ENCODE results near the gene PPEF2.

Gene PPEF2

DNA sequence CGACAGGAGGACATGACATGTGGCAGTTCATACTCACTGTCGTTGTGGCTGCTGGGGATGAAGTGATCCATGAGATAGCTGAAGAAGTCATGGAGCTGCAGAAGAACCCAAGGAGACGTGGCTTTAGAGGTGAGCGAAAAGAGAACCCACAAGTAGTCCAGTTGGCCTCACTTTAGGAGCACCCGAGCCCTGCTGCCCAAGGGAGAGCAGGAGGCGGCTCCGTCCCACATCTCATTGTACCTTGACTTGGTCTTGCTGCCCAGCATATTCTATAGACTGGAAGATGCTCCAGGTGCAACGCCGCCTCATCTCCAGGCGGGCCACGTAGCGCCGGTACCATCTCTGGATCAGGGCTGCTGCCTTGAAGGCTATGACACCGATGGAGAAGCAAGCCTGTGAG lies 10.6 kb downstream of the PPEF2 start:
- DNase-seq: no peak

DNA sequence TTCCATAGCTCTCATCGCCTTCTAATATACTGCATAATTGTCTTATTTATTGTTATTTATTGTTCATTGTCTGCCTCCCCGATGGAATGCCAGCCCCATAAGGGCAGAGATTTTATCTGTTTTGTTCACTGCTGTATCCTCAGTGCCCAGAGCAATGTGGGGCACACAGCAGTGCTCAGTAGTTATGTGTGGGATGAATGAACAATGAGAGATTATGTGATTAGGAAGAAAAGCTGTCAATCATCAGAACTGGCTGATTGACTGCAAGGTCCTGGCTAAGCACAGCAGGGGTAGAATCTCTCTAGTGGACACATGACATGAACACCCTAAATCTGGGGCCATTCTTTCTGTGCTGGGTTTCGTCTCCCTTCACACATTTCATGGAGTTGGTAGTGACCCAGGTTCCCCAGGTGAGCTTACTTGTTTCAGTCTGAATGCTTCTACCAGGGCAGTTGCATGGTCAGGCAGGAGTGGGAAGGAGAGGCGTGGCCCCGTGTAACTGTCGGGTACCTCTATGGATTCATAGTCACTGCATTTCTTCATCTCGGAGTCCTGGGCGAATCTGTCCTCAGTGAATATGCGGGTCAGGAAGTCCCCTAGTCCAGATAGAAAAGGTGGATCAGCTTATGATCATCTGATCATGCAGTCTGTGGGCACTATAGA lies 12.6 kb downstream of the PPEF2 start:
- DNase-seq: no peak

DNA sequence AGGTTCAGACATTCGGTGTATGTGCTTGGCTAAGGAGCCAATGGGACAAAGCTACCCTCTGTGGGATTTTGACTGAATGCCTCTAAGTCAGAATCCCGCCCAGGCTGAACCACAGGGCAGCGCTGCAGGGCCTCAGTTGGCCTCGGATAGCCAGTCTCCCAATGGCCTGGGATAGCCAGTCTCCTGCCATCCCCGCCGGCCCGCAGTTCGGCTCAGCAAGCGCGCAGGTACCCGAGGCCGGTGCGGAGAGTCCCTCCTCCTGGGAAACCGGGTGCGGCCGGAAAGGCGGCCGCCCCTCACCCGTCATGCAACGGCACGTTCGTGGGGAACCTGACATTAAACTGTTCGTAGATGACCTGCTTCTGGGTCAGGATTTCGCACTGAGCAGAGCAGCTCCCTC lies 16.1 kb downstream of the PPEF2 start:
- no peak for DNase-seq

DNA sequence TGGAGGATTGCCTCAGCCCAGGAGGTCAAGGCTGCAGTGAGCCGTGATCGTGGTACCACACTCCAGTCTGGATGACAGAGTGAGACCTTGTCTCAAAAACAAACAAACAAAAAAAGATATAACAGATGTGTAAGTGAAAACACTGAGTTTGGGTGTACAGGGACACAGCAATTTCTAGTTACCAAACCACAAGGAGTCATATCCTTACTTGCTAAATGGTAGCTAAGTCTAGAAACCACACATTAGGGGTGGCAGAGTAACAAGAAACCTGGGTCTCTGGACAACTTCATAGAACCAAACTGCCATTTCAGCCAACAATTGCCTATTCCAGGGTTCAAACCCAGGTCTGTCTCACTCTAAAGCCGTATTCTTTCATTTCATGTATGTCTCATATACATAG lies 20.8 kb downstream of the PPEF2 start:
- DNase-seq: no peak

DNA sequence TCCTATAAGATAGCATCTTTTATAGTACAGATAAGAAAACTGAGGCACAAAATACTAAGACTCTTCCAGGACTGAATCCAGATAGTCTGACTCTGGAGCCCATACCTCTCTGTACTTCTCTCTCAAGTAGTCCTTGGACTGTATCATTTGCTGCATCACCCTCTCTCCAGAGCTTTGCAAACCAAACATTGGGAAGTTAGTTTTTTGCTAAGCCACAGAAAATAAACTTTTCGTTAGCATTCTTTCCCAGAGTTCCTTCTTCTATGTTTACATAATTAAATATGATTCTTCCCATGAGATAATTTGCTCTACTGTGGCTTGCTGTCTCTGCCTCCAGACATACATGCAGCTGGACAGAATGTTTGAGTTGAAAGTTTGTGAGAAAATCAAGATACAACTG lies 22.0 kb downstream of the PPEF2 start:
- DNase-seq: no peak

DNA sequence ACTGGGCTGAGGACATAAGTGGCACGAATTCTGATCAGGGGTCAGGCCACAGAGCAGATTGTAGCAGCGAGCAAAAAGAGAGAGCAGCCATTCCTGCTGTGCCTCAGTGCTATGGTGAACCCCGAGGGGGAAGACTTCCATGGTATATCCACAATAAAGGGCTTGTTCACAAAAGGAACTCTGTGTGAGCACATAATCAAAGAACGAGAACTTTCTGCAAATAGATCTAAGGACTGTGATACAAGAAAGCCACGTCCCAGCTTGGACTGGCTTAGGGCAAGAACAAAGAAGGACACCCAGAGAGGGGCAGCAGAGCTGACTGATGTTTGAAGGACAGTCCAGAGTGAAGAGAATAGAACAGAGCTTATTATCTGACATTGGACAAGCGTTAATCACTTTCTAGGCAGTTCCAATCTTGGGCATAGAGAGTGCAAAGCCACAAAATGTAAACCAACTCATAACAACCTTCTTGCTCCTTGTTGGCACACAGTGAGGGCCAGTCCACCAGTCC lies 24.0 kb downstream of the PPEF2 start:
- DNase-seq: no peak

DNA sequence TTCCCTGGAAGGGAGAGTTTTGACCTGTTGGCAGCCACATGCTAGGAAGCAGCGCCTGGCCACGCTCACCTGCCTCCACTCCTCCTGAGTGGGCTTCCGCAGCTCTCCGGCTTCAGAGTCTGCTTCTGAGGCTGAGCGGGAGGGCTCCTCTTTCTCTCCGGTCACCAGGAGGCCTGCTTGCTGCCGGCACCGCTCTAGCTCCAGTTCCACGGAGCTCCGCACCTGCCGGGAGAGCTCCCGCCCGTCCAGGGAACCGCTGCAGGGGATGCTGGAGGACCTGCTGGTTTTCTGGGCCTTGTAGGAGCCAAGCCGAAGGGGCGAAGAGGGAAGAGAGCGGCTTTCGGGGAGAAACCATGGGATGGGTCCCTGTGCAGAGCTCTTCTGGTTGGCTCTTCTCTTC lies 26.0 kb downstream of the PPEF2 start:
- DNase-seq: no peak

DNA sequence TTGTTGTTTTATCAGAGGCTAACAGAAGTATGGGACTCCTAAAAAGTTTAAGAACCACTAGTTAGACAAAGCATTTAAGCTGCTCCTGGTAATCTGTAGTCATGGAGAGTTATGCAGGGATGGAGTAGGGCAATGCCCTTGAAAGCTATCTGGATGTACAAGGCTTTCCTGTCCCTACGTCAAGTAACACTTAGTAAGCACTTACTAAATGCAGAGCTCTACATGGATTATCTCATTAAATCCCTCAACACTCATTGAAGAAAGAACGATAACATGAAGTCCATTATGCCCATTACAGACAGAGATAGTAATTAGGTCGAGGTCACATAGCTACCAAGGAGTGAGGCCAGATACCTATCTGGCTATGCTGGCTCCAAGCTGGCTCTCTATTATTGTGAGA lies 33.2 kb downstream of the PPEF2 start:
- DNase-seq: no peak

DNA sequence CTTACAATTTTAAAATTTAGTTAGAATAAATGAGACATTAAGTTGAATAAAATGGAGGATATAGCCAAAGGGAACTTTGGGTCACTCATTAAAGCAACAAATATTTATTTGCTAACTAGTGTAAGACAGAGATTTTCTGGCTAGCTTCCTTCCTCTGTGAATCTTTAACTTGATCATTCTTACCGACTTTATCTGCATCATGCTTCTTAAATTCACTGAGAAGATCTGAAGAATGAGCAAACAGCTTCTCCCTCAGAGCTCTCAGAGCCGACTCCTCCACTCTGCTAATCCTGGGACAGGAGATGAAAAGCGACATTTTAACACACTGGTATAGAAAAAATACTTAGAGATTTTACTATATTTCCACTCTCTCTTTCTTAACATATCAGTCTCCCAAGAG lies 35.1 kb downstream of the PPEF2 start:
- DNase-seq: peak; percentile 13

DNA sequence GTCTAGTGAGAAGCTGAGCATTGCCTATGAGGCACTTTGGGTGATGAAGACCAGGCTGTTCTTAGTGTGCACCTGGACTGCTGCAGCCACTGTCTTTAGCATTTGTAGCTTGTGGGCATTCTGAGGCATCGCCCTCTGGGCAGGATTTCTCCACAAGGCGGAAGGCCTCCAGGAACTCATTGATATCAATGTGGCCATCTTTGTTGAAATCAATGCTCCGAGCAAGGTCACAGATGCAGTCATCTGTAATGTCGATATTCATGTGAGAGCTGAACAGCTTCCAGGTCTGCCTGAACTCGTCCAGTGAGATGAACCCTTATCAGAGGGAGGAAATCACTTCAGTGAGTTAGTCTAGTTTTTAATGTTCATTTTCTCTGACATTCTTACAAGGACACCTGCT lies 41.6 kb downstream of the PPEF2 start:
- no peak for DNase-seq

DNA sequence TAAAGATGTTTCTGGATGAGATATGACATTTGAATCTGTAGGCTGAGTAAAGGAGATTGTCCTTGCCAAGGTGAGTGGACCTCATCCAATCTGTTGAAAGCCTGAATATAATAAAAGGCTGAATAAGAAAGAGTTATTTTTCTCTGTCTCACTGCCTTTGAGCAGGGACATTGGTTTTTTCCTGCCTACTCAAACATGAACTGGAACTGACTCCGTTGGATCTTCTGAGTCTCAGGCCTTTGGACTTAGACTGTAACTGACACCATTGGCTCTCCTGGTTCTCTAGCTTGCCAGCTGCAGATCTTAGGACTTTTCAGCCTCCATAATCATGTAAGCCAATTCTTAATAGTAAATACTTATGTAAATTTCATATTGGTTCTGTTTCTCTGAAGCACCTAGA lies 43.5 kb downstream of the PPEF2 start:
- DNase-seq: no peak

DNA sequence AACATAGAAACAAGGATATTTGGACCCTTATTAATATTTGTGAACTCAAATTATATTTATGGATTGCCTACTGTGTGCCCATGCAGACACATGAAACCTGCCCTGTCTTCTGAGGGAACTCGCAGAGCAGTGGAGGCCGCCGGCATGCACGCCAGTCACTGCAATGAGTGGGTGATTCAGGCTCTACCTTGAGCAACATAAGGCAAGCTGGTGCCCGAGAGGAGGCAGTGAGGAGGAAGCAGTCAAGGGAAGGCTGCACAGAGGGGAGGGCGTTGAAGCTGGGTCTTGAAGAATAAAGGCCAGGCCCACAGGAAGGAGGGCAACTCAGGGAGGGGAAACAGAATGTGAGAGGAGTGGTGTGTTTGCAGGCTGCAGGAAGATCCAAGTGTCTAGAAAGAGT lies 52.8 kb downstream of the PPEF2 start:
- no peak for DNase-seq

DNA sequence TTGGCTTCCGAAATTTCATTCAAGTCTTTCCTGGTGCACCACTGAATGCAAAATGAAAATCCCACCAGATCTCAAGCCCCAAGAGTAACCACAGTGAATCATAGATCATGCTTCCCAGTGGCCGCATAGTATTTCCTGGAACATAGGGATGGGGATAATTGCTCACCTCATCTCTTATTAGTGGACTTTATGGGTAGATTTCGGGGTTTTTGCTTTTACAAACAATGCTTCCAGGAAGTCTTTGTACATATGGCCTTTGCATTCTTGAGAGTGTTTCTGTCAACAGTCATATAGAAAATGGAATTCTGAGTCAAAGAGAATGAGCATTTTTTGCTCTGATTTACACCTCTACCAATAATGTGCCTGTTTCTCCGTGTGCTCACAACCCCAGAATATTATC lies 53.4 kb downstream of the PPEF2 start:
- DNase-seq: no peak

DNA sequence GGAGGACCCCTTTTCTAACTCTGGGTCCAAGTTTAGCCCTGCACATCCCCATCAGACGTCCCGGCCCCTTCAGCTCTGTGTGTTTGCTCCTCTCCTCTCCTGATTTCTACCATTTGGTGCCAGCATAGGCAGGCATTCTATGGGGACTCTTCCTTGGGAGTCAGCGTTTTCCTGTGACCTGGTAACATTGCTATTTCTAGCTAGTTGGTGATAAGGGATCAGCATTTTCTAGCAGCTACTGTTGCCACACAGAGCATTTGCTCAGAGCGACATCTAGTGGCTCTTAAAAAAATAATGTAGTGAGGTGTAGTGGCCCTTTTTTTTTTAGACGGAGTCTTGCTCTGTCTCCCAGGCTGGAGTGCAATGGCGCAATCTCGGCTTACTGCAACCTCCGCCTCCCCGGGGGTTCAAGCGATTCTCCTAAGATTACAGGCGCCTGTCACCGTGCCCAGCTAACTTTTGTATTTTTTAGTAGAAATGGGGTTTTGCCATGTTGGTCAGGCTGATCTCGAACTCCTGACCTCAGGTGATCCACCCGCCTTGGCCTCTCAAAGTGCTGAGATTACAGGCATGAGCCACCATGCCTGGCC lies 54.0 kb downstream of the PPEF2 start:
- DNase-seq: peak; percentile 82

DNA sequence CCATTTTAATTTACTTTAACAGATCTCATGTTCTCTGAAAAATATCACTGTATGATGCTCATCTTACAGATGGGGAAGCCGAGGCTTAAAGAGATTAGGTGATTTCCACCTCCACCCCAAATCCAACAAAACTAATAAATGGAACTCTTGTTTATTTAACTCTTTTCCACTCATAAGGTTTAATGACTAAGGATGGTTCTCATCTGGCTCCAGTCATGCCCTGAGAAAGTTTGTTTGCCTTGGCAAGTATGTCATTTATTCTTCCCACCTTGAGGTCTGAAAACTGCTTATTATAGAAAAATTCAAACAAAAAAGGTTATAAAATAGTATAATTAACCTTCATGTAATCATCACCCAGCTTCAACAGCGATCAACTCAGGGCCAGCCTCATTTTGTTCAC lies 56.3 kb downstream of the PPEF2 start:
- DNase-seq: peak; percentile 57

DNA sequence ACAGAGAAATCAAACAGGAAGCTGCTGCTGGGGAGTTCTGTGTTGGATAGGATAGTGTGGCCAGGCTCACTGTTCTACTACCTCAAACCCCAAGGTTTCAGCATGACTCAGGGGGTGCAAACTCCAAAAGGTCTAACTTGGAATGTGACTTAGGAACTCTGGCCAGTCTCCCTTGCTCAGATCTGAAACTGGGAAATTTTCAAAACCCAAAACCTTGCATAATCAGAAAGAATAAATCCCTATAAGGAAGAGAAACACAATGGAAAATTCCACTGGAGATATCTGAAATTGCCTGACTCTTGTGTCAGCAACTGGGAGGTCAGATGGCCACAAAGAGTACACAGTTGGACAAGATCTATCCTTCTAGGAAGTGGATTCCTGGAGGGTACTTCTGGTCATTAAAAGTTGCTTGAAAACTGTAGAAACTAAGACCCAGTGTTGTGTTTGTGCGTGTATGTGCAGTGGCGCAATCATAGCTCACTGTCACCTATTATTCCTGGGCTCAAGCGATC lies 58.0 kb downstream of the PPEF2 start:
- peak; percentile 56 for DNase-seq

DNA sequence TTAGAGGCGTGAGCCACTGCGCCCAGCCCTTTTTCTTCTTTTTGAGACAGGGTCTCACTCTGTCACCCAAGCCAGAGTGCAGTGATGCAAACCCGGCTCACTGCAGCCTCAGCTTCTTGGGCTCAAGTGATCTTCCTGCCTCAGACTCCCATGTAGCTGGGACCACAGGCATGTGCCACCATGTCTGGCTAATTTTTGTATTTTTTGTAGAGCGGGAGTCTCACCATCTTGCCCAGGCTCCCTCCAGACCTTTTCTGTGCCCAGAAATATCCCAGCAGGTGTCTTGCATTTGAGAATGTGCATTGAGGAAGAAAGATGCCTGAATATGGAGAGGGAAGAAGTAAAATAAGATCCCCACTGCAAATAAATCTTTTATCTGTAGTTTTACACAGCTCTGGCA lies 58.7 kb downstream of the PPEF2 start:
- no peak for DNase-seq

DNA sequence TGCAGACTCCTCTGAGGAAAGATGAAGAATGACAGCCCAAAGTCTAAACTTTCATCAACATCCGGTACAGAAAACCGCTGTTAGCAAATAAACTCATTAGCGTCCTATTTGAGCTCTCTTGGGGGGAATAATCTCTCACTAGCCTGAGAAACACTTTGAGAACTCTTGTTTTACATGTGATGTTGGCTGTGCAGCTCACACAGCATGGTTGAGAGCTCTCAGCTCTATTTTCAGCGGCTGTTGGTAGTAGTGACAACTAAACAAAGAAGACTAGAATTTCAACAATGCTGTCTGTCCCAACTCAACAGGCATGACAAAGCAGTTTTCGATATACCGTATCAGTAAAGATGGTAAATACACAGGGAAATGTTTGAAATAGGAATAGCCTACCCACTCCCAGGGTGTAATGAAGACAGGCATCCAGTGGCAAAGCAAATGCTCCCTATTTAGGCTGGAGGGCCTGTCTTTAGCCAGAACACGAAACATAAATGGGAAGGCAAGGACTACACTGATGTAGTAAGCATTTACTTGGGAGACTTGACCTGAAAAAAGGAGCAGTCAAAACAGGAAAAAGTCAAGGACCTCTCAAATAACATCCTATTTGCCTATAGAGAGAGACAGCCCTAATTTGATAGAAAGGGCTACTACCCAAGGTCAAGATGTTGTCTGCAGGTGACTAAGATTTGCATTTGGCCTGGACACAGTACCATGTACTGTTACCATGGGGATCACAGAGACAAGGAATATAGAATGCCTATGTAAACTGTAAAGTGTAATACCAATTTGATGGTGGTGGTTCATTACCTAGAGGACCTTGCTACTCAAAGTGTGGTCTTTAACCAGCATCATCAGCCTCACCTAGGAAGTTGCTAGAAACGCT lies 60.4 kb downstream of the PPEF2 start:
- DNase-seq: peak; percentile 26

DNA sequence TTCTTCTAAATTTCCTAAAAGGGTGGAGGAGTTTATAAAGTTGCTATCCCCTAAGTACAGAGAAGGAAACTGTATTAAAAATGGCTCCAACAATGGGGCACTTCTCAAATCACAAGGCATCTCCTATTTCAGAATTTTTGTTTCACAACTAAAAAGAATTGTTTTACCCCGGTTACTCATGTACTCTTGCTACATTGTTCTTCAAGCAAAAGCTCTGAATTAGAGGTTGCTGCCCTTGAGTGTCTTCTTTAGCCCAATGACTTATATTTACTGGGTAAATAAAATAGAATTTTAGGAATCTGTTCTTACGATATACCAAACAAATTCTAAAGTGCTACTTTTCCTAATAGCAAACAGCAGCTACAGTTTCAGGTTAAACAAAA lies 67.5 kb downstream of the PPEF2 start:
- no peak for DNase-seq

DNA sequence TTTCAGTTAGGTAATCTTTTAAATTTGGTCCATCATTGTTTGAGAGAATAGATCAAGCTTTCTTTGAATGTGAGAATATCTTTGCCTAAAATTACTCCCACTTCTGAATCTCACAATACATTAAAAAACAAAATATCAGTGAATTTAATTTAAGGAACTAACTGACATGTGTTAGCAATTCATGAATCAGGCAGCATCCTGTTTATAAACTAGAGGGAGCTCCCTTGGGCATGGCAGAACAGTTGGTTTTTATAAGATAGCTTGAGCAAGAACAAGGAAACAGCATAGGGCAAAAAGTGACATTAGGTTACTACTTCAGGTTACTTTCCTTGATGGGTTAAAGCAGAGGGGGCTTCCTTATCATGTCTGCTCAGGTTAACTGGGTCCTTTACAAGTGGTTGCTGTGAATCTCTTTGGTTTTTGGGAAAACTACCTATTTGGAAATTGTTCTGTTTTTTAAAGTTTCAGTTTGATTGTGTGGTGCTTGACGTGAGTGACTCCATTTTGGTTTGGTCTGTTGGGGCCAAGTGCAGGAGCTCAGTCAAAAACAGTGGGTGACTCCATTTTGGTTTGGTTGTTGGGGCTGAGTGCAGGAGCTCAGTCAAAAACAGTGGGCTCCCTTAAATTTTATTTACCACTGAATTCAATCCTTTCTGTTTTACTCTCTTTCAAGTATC lies 68.0 kb downstream of the PPEF2 start:
- no peak for DNase-seq

DNA sequence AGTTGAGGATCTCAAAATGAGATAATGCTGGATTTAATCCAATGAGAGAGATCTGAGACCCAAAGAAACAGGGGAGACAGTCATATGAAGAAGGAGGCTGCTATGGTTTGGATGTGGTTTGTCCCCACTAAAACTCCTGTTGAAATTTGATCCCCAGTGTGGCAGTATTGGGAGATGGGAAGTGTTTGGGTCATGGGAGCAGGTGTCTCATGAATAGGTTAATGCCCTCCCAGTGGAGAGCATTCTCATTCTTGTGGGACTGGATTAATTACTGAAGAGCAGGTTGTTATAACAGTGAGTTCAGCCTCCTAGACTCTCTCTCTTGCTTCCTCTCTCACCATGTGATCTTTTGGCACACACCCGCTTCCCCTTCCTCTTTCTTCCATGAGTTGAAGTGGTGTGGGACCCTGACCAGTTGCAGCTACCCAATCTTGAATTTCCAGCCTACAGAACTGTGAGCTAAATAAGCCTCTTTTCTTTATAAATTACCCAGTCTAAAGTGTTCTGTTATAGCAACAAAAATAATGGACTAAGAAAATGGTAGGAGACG lies 70.3 kb downstream of the PPEF2 start:
- DNase-seq: no peak

DNA sequence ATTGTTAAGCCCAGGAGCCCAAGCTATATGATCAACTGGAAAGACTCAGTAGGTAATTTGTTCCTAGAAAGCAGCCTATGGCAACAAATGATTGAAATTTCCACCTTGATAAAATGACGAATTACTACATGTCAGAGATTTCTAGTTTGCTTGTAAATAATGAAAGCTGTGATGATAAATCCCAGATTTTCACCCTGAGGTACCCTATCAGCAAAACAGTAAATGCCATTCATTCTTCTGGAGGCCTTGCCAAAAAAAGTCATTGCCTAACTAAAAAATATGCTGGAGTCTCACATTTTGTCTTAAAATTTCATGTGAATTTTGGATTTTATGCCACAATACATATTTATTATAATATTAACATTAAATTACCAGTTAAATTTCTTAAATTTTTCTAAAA lies 71.3 kb downstream of the PPEF2 start:
- DNase-seq: no peak

DNA sequence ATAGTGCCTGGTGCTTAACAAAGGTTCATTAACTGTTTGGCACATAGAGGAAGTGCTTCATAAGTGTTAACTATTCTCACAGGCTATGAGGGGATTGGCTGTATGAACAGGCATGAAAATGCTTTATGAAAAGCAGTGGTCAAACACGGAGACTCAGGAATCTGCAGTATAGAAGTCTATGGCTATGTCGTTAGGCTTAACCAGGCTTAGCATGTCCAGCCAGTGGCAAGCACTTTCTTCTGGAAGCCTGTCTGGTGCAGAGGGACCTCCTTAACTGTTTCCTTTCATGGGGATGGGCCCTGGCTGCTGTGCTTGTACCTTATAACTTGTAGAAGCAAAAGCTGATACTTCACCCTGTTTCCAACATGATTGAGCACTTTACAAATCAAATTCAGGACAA lies 78.4 kb downstream of the PPEF2 start:
- no peak for DNase-seq

Measured in kidney glomerular epithelial cell (primary cell).